WI38 (cell line): ENCODE data around the gene MXRA8.

Source experiments
- H3K4me3 ChIP-seq: 2 replicates; pipeline ENCODE4 v1.5.1; 2011; ENCODE audit warnings: low read depth, mild to moderate bottlenecking, control low read depth, low read length
- CTCF ChIP-seq: IDR thresholded peaks from 2 replicates; pipeline ENCODE4 v1.5.1; 2012; ENCODE audit warnings: low read depth, mild to moderate bottlenecking, control low read depth, low read length

The MXRA8 gene

GRCh38 chr1:1376551-1377226 is 18.3 kb upstream of the MXRA8 start:
- no peak for TF ChIP-seq CTCF
- H3K4me3 ChIP-seq: no peak overlapping the region

- TF ChIP-seq CTCF: peak; percentile 27; the same call in 1 of the 2 replicates
- peak within 1 kb of the TSS; percentile 89 for H3K4me3 ChIP-seq
These were observed 16.7 kb upstream of the MXRA8 start, which contains the start of gene AURKAIP1 for GRCh38 chr1:1374929-1375662. TSS of gene AURKAIP1 (minus strand) at chr1:1375207. CDS start at chr1:1374756, 451 bp downstream.

GRCh38 chr1:1374589-1374928 is 16.2 kb upstream of the MXRA8 start:
- peak overlapping the region; percentile 89 for H3K4me3 ChIP-seq
- no peak for TF ChIP-seq CTCF

- no peak for TF ChIP-seq CTCF
- H3K4me3 ChIP-seq: peak overlapping the region; percentile 89
These were observed 15.6 kb upstream of the MXRA8 start for GRCh38 chr1:1373815-1374588.

GRCh38 chr1:1373051-1373814 is 14.9 kb upstream of the MXRA8 start:
- TF ChIP-seq CTCF: no peak
- H3K4me3 ChIP-seq: peak overlapping the region; percentile 89; the same call in 1 of the 2 replicates

- H3K4me3 ChIP-seq: no peak overlapping the region
- peak; percentile 93 for TF ChIP-seq CTCF
These were observed 13.7 kb upstream of the MXRA8 start for GRCh38 chr1:1371746-1372711.
